GM18505 (cell line): ENCODE results near the gene ACACA.
A peak's percentile ranks its signal among the peaks of the same experiment; 100 is the strongest.
"Not testable (repeated sequence)": the region's sequence is repeated elsewhere in the genome, so short reads cannot be mapped to it uniquely, and the experiment has no call there.

Experiments
- ATAC-seq: cut with Tn5 transposase; IDR thresholded peaks from one replicate; pipeline ENCODE4 v1.9.1; 2021; ENCODE audit not compliant: unreplicated experiment
- POLR2A ChIP-seq: IDR thresholded peaks from 4 replicates; pipeline ENCODE4 v1.6.1; 2011; ENCODE audit warnings: borderline replicate concordance; ENCODE audit not compliant: insufficient read depth, insufficient read length; ENCODE audit errors: extremely low read depth

Gene ACACA

DNA sequence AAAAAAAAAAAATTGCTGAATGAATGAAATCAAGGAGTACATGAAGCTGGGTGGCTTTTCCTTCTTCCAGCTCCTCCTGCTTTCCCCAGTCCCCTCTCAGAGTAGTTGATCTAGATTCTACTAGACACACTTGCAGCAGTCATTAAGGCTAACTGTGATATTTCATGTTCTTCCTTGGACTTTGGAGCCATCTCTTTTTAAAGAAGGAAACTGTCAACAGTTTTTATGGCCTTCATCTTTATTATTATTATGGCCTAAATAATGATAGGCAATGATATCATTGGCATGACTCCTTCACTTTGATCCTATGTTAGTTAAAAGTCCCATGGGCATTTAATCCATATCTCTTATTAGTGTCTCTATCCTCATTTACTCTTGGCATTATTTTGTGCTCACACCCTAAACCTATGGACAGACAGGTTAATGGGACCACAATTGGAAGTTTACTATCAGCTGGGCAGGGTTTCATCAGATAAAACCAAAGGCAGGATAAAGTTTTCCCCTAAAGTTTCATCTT lies 21.1 kb downstream of the ACACA start:
- no peak for ATAC-seq

DNA sequence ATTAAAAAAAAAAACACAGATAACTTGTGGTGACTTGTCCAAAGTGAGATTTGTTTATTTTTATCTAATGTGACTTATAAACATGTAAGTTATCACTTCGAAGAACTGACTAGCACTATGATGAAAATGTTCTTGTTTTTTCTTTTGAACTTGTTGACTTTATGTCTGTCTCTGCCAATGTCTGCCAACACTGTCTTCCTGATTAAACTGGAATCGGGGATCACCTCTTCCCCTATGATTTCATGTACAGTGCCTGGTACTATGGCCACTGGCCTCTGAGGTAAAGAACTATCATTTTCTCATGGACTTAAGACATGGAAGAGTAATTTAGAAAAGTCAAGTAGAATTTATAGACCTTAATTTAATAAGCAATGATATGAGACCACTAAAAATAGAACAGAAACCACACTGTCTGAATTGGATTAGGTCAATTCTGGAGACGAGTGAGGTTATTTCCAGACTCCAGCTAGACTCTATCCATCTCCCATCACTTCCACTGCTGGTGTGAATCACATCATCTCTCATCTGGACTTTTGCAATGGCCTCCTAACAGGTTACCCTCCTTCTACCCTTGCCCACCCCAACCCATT lies 22.0 kb downstream of the ACACA start:
- no peak for TF ChIP-seq POLR2A
- no peak for ATAC-seq

More for the DNA sequence above, 21.1 kb downstream of the ACACA start:
- TF ChIP-seq POLR2A: no peak

DNA sequence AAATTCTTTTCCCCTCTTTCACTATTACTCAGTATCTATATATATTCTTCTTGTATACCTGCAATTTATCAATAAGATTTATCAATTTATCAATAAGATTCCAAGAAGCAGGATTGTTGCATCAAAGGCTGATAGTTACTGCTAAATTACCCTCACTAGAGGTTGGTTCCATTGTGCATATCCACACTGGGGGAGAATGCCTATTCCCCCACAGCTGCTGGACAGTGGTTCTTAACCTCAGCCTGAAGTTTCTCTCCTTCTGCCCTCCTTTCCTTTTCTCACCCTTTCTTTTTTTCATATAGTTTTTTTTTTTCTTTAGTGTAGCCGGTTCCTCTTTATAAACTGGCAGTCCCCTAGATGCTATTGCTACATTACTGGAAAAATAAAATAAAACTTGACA lies 24.6 kb downstream of the ACACA start:
- no peak for ATAC-seq
- no peak for TF ChIP-seq POLR2A

DNA sequence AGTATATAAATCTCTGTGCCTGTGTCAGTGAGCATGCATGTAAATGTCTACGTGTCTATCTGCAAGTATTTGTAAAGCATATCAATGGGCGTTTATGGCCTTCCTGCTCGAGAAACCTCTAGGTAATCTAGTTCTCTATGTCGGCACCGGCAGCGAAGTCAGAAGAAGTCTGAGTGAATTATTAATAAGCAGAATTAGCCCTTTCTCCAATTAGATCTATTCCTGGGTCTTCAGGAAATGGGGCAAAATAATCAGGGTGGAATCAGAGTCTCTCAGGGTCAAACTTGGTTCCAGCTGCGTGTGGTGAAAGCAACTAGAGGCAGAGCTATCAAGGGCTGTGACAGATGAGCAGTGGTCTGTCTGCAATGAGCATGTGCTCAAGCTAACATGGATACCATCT lies 30.9 kb downstream of the ACACA start, which contains the start of gene C17orf78:
TSS of gene C17orf78 (plus strand) at position 280 of the 400 bp plus-strand sequence. CDS start at position 388, 108 bp downstream.
- no peak for ATAC-seq
- TF ChIP-seq POLR2A: no peak

DNA sequence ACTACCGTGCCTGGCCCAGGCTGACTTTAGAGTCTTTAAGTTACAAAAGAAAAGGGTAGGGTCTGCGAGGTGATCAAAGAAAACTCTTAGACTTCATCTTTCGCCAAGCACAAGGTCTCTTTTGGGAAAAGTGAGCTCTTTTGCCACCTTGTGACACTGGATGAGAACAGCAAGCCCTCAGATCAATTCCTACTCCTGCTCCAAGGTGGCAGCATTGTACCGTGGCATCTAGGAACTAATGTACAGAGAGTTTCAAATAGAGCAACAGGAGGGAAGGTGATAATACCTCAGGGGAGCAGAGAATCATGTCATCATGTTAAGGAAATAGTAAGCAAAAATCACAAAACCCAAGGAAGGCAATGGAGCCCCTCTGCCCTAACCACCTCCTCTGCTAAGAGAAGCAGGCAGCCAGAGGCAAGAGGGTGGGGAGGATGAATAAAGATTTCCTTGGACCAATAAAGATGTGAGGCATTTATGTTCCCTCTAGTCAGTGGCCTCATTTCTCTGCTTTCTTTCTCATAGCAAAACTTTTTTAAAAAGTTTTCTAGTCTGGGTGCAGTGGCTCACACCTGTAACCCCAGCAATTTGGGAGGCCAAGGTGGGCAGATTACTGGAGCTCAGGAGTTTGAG lies 33.0 kb downstream of the ACACA start:
- TF ChIP-seq POLR2A: no peak
- ATAC-seq: no peak

DNA sequence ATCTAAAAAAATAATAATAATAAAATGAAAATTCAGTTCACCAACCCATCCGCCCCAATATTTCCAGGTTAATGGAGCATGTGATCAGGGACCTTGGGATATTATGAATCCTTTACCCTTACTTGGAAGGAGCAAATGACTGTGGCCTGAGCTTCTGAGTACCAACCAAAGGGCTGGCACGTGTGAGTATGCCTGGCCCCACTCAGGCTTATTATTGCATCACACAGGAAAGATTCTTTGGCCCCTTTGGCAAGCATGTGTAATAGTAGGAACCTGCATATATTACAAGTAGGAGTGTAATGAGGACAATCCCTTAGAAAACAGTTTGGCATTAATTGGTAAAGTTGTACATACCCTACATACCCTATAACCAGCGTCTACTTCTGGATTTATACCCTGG lies 38.1 kb downstream of the ACACA start:
- no peak for TF ChIP-seq POLR2A
- no peak for ATAC-seq

DNA sequence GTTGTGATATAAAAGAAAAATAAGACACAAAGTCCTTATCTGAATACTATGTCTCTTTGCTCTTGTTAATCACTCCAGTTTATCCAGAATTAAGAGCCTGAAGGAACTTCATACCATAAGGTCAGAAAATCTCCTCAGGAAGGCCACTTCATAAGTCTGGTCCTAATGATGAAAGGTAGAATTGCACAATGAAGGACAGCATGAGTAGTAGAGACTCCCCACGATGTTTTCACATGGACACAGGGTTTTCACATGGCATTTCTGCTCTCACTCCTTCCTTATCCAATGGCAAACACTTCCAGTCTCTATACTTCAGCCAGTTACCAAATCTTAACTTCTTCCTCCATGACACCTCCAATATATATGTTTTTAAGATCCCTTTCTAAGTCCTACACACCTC lies 41.0 kb downstream of the ACACA start:
- no peak for ATAC-seq
- TF ChIP-seq POLR2A: no peak

DNA sequence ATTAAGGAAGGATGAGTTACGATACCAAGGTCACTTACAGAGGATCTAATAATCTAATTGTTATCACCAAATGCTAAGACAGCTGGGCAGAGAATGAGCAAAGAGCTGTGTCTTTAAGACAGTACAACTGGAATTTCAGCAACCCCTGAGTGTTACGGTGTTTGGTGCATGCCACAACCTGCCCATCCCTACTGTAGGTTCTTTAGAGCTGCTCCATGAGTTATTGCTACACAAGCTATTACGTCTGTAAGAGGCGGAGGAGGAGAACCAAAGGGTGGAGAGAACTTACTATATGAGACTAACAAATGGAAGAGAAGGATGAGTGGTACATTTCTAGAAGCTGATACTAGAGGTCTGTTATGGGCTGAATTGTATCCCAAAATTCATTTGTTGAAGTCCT lies 45.1 kb downstream of the ACACA start:
- ATAC-seq: no peak
- TF ChIP-seq POLR2A: no peak

DNA sequence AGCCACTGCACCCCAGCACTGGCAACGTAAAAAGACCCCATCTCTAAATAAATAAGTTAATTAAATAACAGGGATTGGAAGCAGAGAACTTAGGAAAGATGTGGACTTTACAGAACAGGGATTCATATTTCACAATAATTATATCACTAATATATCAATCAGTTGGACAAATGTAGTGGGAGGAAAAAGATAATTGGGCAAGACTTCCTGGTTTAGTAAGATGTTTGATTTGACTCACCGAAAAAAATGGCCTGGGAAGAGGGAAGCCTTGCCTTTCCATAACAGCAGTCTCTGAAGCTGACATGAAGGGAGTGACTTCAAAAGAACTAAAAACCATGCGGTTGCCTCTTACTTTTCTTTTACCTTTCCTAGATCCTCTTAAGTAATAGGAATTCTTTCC lies 46.0 kb downstream of the ACACA start:
- ATAC-seq: no peak
- no peak for TF ChIP-seq POLR2A

DNA sequence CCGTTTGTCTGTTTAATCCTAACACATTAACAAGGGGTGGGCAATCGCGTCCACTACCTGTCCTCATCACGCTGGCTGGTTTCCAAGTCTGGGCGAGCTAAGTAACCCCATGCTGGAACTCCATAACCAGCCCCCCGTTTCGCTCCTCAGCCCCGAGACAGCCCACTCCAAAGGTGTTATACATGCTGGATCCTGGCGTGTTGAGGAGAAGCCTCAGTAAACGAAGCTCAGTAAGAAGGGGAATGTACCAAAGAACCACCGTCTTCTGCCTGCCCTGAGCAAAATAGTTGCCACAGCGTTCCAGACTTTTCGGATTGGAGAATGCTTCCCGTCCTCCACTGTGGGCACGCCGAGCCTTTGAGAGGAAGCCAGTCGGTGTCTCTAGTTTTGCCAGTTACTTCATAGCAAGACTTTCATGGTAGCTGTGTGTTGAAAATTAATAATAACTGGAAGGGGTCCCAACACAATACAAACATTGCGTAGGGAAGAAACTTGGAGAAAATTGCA lies 46.9 kb downstream of the ACACA start:
- TF ChIP-seq POLR2A: no peak
- ATAC-seq: no peak

DNA sequence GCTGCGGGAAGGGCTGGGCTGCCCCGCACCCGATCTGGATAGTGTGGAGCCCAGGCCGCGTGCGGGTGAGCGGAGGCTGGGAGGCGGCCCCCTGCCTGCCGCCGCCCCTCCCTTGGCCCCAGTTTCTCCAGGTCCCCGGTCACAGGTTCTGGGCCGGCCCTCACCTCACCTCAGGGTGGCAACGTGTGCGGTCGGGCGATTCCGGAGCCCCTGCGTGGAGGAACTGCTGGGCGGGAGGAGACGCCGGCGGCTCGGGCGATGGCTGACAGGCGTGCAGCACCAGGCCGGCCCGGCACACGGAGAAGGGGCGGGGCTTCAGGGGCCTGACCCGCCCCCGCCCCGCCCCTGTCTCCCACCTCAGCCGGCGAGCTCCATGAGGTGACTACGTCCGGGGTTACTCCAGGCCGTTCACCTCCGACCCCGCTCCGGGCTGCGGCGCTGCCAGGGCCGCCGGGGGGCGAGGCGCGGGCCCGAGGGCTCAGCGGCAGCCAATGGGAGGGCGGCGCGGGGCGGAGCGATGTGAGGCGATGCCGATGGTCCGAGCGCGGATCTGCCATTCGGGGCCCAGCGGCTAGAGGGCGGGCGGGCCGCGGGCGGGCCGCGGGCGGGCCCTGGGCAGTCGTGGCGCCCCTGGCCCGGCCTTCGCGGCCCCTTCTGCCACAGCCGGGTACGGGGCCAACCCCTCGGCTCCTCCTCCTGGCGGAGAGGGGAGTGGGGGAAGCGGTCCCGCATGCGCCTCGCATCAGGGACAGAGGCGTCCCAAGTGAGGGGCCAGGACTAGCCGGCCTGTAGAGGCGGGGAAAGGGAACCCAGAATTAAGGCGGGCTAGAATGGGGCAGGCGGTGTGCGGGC lies 47.6 kb downstream of the ACACA start:
- TF ChIP-seq POLR2A: no peak
- ATAC-seq: peak; percentile 83

DNA sequence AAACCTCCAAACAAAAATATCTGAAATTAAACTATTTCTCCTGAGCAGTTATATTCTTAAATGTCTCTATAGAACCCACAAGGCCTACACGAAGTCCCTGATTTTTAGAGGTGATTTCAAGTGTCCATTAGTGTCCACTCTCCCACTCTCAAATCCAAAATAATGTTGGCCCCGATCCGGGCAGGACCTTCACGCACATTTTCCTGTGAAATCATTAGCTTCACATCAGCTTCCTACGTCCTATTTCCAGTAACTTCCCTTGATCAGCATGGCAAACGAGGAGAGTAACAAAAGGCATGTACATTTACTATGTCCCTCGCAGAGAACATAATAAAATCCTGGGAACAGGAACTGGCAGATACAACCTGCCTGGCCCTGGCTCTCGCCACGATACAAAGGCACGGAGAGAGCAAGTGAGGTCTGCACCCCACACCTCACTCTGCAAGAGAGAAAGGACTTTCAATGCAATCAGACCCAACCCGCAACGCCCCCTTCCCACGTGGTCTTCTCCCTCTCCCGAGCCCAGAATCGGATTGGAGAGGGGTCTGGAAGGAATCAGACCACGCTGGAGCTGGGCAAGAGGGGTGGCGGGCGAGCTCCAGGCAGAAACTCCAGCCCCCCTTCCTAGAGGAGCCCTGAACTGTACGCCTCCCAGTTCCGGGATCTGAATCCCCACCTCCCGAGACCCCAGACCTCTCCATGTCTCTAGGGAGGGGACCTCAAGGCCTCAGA lies 48.4 kb downstream of the ACACA start:
- TF ChIP-seq POLR2A: no peak
- peak; percentile 12 for ATAC-seq

DNA sequence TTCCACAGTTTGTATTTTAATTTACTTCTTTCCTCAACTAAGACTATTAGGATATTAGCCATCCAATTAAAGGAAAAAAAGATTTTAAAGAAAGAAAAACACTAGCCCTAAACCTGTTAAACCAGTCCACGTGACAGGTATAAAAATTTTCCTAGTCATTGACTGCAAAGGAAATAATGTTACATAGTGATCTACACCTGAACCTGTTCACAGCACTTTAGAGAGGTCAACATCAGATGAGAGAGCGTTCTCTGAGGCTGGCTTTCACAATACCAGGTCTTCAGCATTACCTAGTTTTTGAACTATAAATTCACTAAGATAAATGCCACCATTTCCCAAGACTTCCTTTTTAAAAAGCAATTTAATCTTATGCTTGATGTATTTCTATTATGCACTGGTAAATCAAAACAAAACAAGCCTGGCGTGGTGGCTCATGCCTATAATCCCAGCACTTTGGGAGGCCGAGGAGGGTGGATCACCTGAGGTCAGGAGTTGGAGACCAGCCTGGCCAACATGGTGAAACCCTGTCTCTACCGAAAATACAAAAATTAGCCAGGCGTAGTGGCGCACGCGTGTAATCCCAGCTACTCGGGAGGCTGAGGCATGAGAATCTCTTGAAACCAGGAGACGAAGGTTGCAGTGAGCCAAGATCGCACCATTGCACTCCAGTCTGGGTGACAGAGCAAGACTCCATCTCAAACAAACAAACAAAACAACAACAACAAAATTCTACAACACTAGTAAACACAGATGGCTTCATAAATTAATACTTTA lies 49.7 kb downstream of the ACACA start:
- not testable (repeated sequence) for ATAC-seq

DNA sequence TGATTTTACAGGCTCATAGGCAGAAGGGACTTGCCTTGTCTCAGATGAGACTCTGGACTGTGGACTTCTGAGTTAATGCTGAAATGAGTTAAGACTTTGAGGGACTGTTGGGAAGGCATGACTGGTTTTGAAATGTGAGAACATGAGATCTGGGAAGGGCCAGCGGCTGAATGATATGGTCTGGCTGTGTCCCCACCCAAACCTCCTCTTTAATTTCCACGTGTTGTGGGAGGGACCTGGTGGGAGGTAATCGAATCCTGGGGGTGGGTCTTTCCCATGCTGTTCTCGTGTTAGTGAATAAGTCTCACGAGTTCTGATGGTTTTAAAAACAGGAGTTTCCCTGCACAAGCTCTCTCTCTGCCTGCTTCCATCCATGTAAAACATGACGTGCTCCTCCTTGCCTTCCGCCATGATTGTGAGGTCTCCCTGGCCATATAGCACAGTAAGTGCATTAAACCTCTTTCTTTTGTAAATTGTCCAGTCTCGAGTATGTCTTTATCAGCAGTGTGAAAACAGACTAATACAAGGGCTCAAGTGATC lies 59.7 kb downstream of the ACACA start:
- not testable (repeated sequence) for ATAC-seq
